H9 (cell line): ENCODE data around the gene CFL1. TPM values are rescaled to one million over a fixed set of nuclear protein-coding genes. Genes with fewer than 3 reads are reported as not detected.

Source experiments
- DNase-seq: peaks from one replicate; pipeline ENCODE4 v3.0.0-alpha.2; 2017
- H2AFZ ChIP-seq: one replicate; pipeline ENCODE4 v1.6.1; 2013; ENCODE audit warnings: mild to moderate bottlenecking, low read length, control low read depth, moderate library complexity
- H2AK5ac ChIP-seq: 2 replicates; pipeline ENCODE4 v1.6.1; 2013; ENCODE audit warnings: low read length, control low read depth, mixed read lengths; ENCODE audit not compliant: insufficient read length
- H2BK120ac ChIP-seq: one replicate; pipeline ENCODE4 v1.6.1; 2013; ENCODE audit warnings: low read depth, mild to moderate bottlenecking, low read length, control low read depth, inconsistent platforms; ENCODE audit not compliant: poor library complexity, severe bottlenecking
- H2BK12ac ChIP-seq: 2 replicates; pipeline ENCODE4 v1.6.1; 2013; ENCODE audit warnings: low read length, control low read depth, mixed read lengths, low read depth; ENCODE audit not compliant: insufficient read length
- H2BK15ac ChIP-seq: 2 replicates; pipeline ENCODE4 v1.6.1; 2013; ENCODE audit warnings: low read depth, low read length, control low read depth
- H2BK20ac ChIP-seq: one replicate; pipeline ENCODE4 v1.6.1; 2013; ENCODE audit warnings: low read depth, mild to moderate bottlenecking, low read length, control low read depth, inconsistent platforms; ENCODE audit not compliant: poor library complexity, severe bottlenecking
- H2BK5ac ChIP-seq: 2 replicates; pipeline ENCODE4 v1.6.1; 2013; ENCODE audit warnings: low read length, control low read depth, mixed read lengths; ENCODE audit not compliant: insufficient read length
- H3K14ac ChIP-seq: 2 replicates; pipeline ENCODE4 v1.6.1; 2013; ENCODE audit warnings: low read length, control low read depth; ENCODE audit not compliant: insufficient read depth
- H3K18ac ChIP-seq: 2 replicates; pipeline ENCODE4 v1.6.1; 2013; ENCODE audit warnings: low read depth, mild to moderate bottlenecking, mixed read lengths, low read length, control low read depth; ENCODE audit not compliant: insufficient read length
- H3K23ac ChIP-seq: 2 replicates; pipeline ENCODE4 v1.6.1; 2013; ENCODE audit warnings: low read length, control low read depth, mixed read lengths, low read depth; ENCODE audit not compliant: insufficient read length
- H3K23me2 ChIP-seq: 2 replicates; pipeline ENCODE4 v1.6.1; 2013; ENCODE audit warnings: low read depth, mild to moderate bottlenecking, mixed read lengths, low read length, control low read depth; ENCODE audit not compliant: insufficient read length, poor library complexity, severe bottlenecking
- H3K27ac ChIP-seq: 2 replicates; pipeline ENCODE4 v1.5.1; 2013; ENCODE audit warnings: low read length, control low read depth, mixed read lengths, low read depth; ENCODE audit not compliant: insufficient read length
- H3K27me3 ChIP-seq: 2 replicates; pipeline ENCODE4 v1.6.1; 2013; ENCODE audit warnings: low read length, control low read depth, inconsistent platforms; ENCODE audit not compliant: insufficient read depth
- H3K4ac ChIP-seq: 2 replicates; pipeline ENCODE4 v1.6.1; 2013; ENCODE audit warnings: low read depth, mild to moderate bottlenecking, control low read depth, inconsistent platforms, low read length, moderate library complexity
- H3K4me1 ChIP-seq: 2 replicates; pipeline ENCODE4 v1.6.1; 2013; ENCODE audit warnings: low read length, control low read depth, inconsistent platforms; ENCODE audit not compliant: insufficient read depth
- H3K4me2 ChIP-seq: 2 replicates; pipeline ENCODE4 v1.6.1; 2013; ENCODE audit warnings: low read length, control low read depth, mixed read lengths; ENCODE audit not compliant: insufficient read length, insufficient read depth
- H3K56ac ChIP-seq: 2 replicates; pipeline ENCODE4 v1.6.1; 2013; ENCODE audit warnings: low read depth, mild to moderate bottlenecking, mixed read lengths, low read length, control low read depth; ENCODE audit not compliant: insufficient read length
- H3K79me1 ChIP-seq: 2 replicates; pipeline ENCODE4 v1.6.1; 2013; ENCODE audit warnings: low read depth, mild to moderate bottlenecking, moderate library complexity, low read length, control low read depth, inconsistent platforms; ENCODE audit not compliant: insufficient read depth, poor library complexity, severe bottlenecking
- H3K79me2 ChIP-seq: 2 replicates; pipeline ENCODE4 v1.6.1; 2013; ENCODE audit warnings: low read length, control low read depth, inconsistent platforms; ENCODE audit not compliant: insufficient read depth
- H3K9ac ChIP-seq: 2 replicates; pipeline ENCODE4 v1.6.1; 2013; ENCODE audit warnings: low read length, control low read depth, mixed read lengths; ENCODE audit not compliant: insufficient read length; ENCODE audit errors: extremely low read depth
- H3K9me3 ChIP-seq: one replicate; pipeline ENCODE4 v1.6.1; 2013; ENCODE audit warnings: low read depth, low read length, inconsistent platforms; ENCODE audit not compliant: control insufficient read depth
- H3T11ph ChIP-seq: one replicate; pipeline ENCODE4 v1.6.1; 2013; ENCODE audit warnings: mild to moderate bottlenecking, low read length, control low read depth, inconsistent platforms
- H4K20me1 ChIP-seq: one replicate; pipeline ENCODE4 v1.6.1; 2013; ENCODE audit not compliant: control insufficient read depth, insufficient read length, insufficient read depth
- H4K5ac ChIP-seq: 2 replicates; pipeline ENCODE4 v1.6.1; 2013; ENCODE audit warnings: low read depth, mild to moderate bottlenecking, mixed read lengths, low read length, control low read depth; ENCODE audit not compliant: insufficient read length
- H4K8ac ChIP-seq: replicated peaks from 2 replicates; pipeline ENCODE4 v1.6.1; 2013; ENCODE audit warnings: low read length, control low read depth, mixed read lengths, low read depth; ENCODE audit not compliant: insufficient read length
- H4K91ac ChIP-seq: 2 replicates; pipeline ENCODE4 v1.6.1; 2013; ENCODE audit warnings: low read depth, mild to moderate bottlenecking, moderate library complexity, mixed read lengths, low read length, control low read depth; ENCODE audit not compliant: insufficient read length
- H3K27ac Mint-ChIP-seq, 3 experiments: 2 replicates in 2 of 3; 3 replicates in 1 of 3; pipeline ENCODE4 v1.8.0; 2020 to 2021; ENCODE audit warnings: mixed read lengths in 3 of 3, mild to moderate bottlenecking in 1 of 3, moderate library complexity in 1 of 3
- H3K27me3 Mint-ChIP-seq: 2 replicates; pipeline ENCODE4 v1.8.0; 2021; ENCODE audit warnings: low read depth, mild to moderate bottlenecking, moderate library complexity, mixed read lengths
- H3K36me3 Mint-ChIP-seq, 3 experiments: 2 replicates in 2 of 3; 3 replicates in 1 of 3; pipeline ENCODE4 v1.8.0; 2020 to 2021; ENCODE audit warnings: low read depth in 3 of 3, mixed read lengths in 3 of 3; ENCODE audit not compliant: insufficient read depth in 1 of 3
- H3K4me1 Mint-ChIP-seq, 2 experiments: 2 replicates each; pipeline ENCODE4 v1.8.0; 2020; ENCODE audit warnings: mixed read lengths in 2 of 2
- H3K4me3 Mint-ChIP-seq, 2 experiments: 2 replicates in 1 of 2; 3 replicates in 1 of 2; pipeline ENCODE4 v1.8.0; 2020 to 2021; ENCODE audit warnings: mild to moderate bottlenecking in 2 of 2, mixed read lengths in 2 of 2, moderate library complexity in 1 of 2
- H3K9me3 Mint-ChIP-seq, 2 experiments: 2 replicates in 1 of 2; 3 replicates in 1 of 2; pipeline ENCODE4 v1.8.0; 2020; ENCODE audit warnings: mild to moderate bottlenecking in 2 of 2, mixed read lengths in 2 of 2, moderate library complexity in 1 of 2
- CTCF ChIP-seq: fragments of 200-600 bp; sonication (generic); conservative IDR thresholded peaks from 3 replicates; pipeline ENCODE4 v1.8.0; 2021; ENCODE audit warnings: antibody characterized with exemption, mild to moderate bottlenecking
- WGBS: extraction: QIAGEN DNeasy Blood & Tissue Kit; methylation state at CpG from one replicate; pipeline ENCODE4 v1.1.7; 2013; ENCODE audit warnings: missing lambda C conversion rate, low lambda C conversion rate, mixed read lengths; ENCODE audit not compliant: insufficient read length; ENCODE audit errors: extremely low coverage; 5-methylcytosine and 5-hydroxymethylcytosine counted together
- total RNA-seq: library from RNA; stranded (reverse); gene quantifications from 2 replicates; pipeline ENCODE4 v1.2.1, GENCODE V29; 2021

The CFL1 gene
- total RNA-seq, 1 experiment from 2014 or later: 1,107 TPM

GRCh38 chr11:65842144-65842543 is 15.8 kb downstream of the CFL1 start:
- Histone ChIP-seq H3K23ac (no peak overlapping the region), H3K79me2 (no peaks in the 10 kb centered on the region), H3K27me3 (no peaks in the 10 kb centered on the region), H2BK15ac (no peak overlapping the region), H2AK5ac (no peak overlapping the region), H3K4me2 (no peak overlapping the region), H3K23me2 (no peaks in the 10 kb centered on the region), H3K14ac (no peak overlapping the region), H4K8ac (no peak overlapping the region), H2AFZ (no peak overlapping the region), H3K9ac (no peak overlapping the region), H3K18ac (no peak overlapping the region), H3K9me3 (no peaks in the 10 kb centered on the region), H3K27ac (no peak overlapping the region), H3K56ac (no peak overlapping the region), H2BK12ac (no peak overlapping the region), H2BK5ac (no peak overlapping the region), H4K5ac (no peak overlapping the region), H4K91ac (no peak overlapping the region), H3K4ac (no peak overlapping the region), H4K20me1 (no peaks in the 10 kb centered on the region), H2BK120ac (no peak overlapping the region), H3K4me1 (no peaks in the 10 kb centered on the region), H3K79me1 (no peaks in the 10 kb centered on the region), H2BK20ac (no peak overlapping the region), H3T11ph (no peak overlapping the region)
- Mint-ChIP-seq H3K9me3 (no peaks in the 10 kb centered on the region), H3K4me1 (no peaks in the 10 kb centered on the region), H3K27ac (no peak overlapping the region), H3K4me3 (no peak overlapping the region), H3K27me3 (peaks cover 7% of the 10 kb centered on the region), H3K36me3 (no peaks in the 10 kb centered on the region)
- no peak for TF ChIP-seq CTCF
- WGBS: no CpG with 5 or more reads among the region's 4 CpGs
- no peak for DNase-seq
